Breast epithelium (tissue), 3 donors: Measurements from ENCODE around the gene SHB.

Experiments used
- CTCF ChIP-seq, 3 donors: fragments of 450-650 bp; IDR thresholded peaks; one replicate each; pipeline ENCODE4 v1.5.1; 2016 to 2017; ENCODE audit warnings: antibody characterized with exemption in 3 of 3, mild to moderate bottlenecking in 3 of 3, moderate library complexity in 3 of 3
- POLR2A ChIP-seq: fragments of 450-650 bp; IDR thresholded peaks from one replicate; pipeline ENCODE4 v1.6.1; 2016; ENCODE audit warnings: antibody characterized with exemption, mild to moderate bottlenecking, moderate library complexity
- POLR2AphosphoS5 ChIP-seq, 3 donors: sonication (generic); formaldehyde crosslinking; IDR thresholded peaks; one replicate each; pipeline ENCODE4 v1.6.1; 2017; ENCODE audit warnings: antibody characterized with exemption in 3 of 3

GRCh38 chr9:38022995-38023394 lies 46.0 kb downstream of the SHB start:
- no peak for TF ChIP-seq CTCF (IDR thresholded peaks at IDR 0.05)
- TF ChIP-seq POLR2A: no peak
- no peak for TF ChIP-seq POLR2AphosphoS5 (IDR thresholded peaks at IDR 0.05)
